ENCODE data around the gene CCL21. TPM values are rescaled to one million over a fixed set of nuclear protein-coding genes. Genes with fewer than 3 reads are reported as not detected.

The CCL21 gene
- total RNA-seq, 2 experiments from 2014 or later: not detected

- H3K4me3 Mint-ChIP-seq: no peak overlapping the region
These were observed 20.8 kb downstream of the CCL21 start for GRCh38 chr9:34689116-34689470.

GRCh38 chr9:34688329-34689115, 21.4 kb downstream of the CCL21 start:
- no peak for DNase-seq

More at GRCh38 chr9:34689116-34689470, 20.8 kb downstream of the CCL21 start:
- Histone ChIP-seq H3K36me3 (ENCODE audit: insufficient read depth, low read length) (no peaks in the 10 kb centered on the region), H3K27me3 (ENCODE audit: control insufficient read depth in 1 of 2, insufficient read depth in 2 of 2, low read length in 2 of 2) (no peaks in the 10 kb centered on the region), H3K4me3 (ENCODE audit: low read length) (no peak overlapping the region), H3K27ac (ENCODE audit: low read depth in 1 of 2, low read length in 2 of 2) (no peak overlapping the region), H3K4me1 (ENCODE audit: insufficient read depth, low read length) (no peaks in the 10 kb centered on the region), H3K9me3 (ENCODE audit: control insufficient read depth in 1 of 2, insufficient read depth in 1 of 2, low read length in 2 of 2) (no peaks in the 10 kb centered on the region)
- intact Hi-C loops (cut with DNase I, micrococcal nuclease): no loop called here
- no peaks in the 10 kb centered on the region for H3K36me3 Mint-ChIP-seq (ENCODE audit: low read depth)
- ChIA-PET POLR2A (no interaction called here), CTCF (no interaction called here)
- H3K4me1 Mint-ChIP-seq (ENCODE audit: low read depth): no peaks in the 10 kb centered on the region
- ATAC-seq (ENCODE audit: poor library complexity) (no peak), DNase-seq (no peak)
- H3K27me3 Mint-ChIP-seq: no peaks in the 10 kb centered on the region
- no peak for TF ChIP-seq CTCF (IDR thresholded peaks at IDR 0.05)
- no peak overlapping the region for H3K27ac Mint-ChIP-seq
- H3K9me3 Mint-ChIP-seq: no peaks in the 10 kb centered on the region

GRCh38 chr9:34687276-34688030, 22.5 kb downstream of the CCL21 start:
- Histone ChIP-seq H3K36me3 (ENCODE audit: insufficient read depth, low read length) (no peaks in the 10 kb centered on the region), H3K9me3 (ENCODE audit: control insufficient read depth in 1 of 2, insufficient read depth in 1 of 2, low read length in 2 of 2) (no peaks in the 10 kb centered on the region), H3K27ac (ENCODE audit: low read depth in 1 of 2, low read length in 2 of 2) (no peak overlapping the region), H3K4me3 (ENCODE audit: low read length) (no peak overlapping the region), H3K4me1 (ENCODE audit: insufficient read depth, low read length) (no peaks in the 10 kb centered on the region), H3K27me3 (ENCODE audit: control insufficient read depth in 1 of 2, insufficient read depth in 2 of 2, low read length in 2 of 2) (no peaks in the 10 kb centered on the region)
- ATAC-seq (ENCODE audit: poor library complexity) (no peak), DNase-seq (no peak)
- ChIA-PET POLR2A (no interaction called here), CTCF (interaction anchor here (1.2 kb wide), 1 partner anchor 15 kb away, joined by 3 read pairs; no protein-coding TSS in a partner anchor)
- Mint-ChIP-seq H3K9me3 (no peaks in the 10 kb centered on the region), H3K4me1 (ENCODE audit: low read depth) (no peaks in the 10 kb centered on the region), H3K27ac (no peak overlapping the region), H3K27me3 (no peaks in the 10 kb centered on the region), H3K4me3 (no peak overlapping the region), H3K36me3 (ENCODE audit: low read depth) (no peaks in the 10 kb centered on the region)
- no peak for TF ChIP-seq CTCF (IDR thresholded peaks at IDR 0.05)
- intact Hi-C loops (cut with DNase I, micrococcal nuclease): no loop called here

More at GRCh38 chr9:34688329-34689115, 21.4 kb downstream of the CCL21 start:
- Histone ChIP-seq H3K9me3 (ENCODE audit: control insufficient read depth in 1 of 2, insufficient read depth in 1 of 2, low read length in 2 of 2) (no peaks in the 10 kb centered on the region), H3K36me3 (ENCODE audit: insufficient read depth, low read length) (no peaks in the 10 kb centered on the region), H3K27me3 (ENCODE audit: control insufficient read depth in 1 of 2, insufficient read depth in 2 of 2, low read length in 2 of 2) (no peaks in the 10 kb centered on the region), H3K4me3 (ENCODE audit: low read length) (no peak overlapping the region), H3K27ac (ENCODE audit: low read depth in 1 of 2, low read length in 2 of 2) (no peak overlapping the region), H3K4me1 (ENCODE audit: insufficient read depth, low read length) (no peaks in the 10 kb centered on the region)
- Mint-ChIP-seq H3K36me3 (ENCODE audit: low read depth) (no peaks in the 10 kb centered on the region), H3K27me3 (no peaks in the 10 kb centered on the region), H3K4me3 (no peak overlapping the region), H3K9me3 (no peaks in the 10 kb centered on the region), H3K27ac (no peak overlapping the region), H3K4me1 (ENCODE audit: low read depth) (no peaks in the 10 kb centered on the region)
- TF ChIP-seq CTCF (IDR thresholded peaks at IDR 0.05): no peak
- ATAC-seq (ENCODE audit: poor library complexity): no peak
- POLR2A ChIA-PET: no interaction called here
- intact Hi-C loops (cut with DNase I, micrococcal nuclease): no loop called here
- CTCF ChIA-PET: no interaction called here
